T-helper 2 cell (primary cell): ENCODE measurements around the gene SOCS6.
"Not testable (repeated sequence)": the region's sequence is repeated elsewhere in the genome, so short reads cannot be mapped to it uniquely, and the experiment has no call there.

ENCODE experiments used
- DNase-seq, 5 experiments: peaks; one replicate each; pipeline versions ENCODE4 v3.0.0 to v3.0.0-alpha.2; 2012 to 2022
- total RNA-seq, 2 donors: gene quantifications; one replicate each; lab custom pipeline; 2026; lab: John Stamatoyannopoulos, UW

SOCS6 gene, protein sequence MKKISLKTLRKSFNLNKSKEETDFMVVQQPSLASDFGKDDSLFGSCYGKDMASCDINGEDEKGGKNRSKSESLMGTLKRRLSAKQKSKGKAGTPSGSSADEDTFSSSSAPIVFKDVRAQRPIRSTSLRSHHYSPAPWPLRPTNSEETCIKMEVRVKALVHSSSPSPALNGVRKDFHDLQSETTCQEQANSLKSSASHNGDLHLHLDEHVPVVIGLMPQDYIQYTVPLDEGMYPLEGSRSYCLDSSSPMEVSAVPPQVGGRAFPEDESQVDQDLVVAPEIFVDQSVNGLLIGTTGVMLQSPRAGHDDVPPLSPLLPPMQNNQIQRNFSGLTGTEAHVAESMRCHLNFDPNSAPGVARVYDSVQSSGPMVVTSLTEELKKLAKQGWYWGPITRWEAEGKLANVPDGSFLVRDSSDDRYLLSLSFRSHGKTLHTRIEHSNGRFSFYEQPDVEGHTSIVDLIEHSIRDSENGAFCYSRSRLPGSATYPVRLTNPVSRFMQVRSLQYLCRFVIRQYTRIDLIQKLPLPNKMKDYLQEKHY
- total RNA-seq: 2.2 to 3.4 reads per million in 2 donors

- DNase-seq: peak in 1 of 5 experiments; percentile 64
Observed at GRCh38 chr18:70288851-70289328, at the start of gene SOCS6. TSS of gene SOCS6 (plus strand) at chr18:70289045. CDS start at chr18:70324669, 35,624 bp downstream.

DNA sequence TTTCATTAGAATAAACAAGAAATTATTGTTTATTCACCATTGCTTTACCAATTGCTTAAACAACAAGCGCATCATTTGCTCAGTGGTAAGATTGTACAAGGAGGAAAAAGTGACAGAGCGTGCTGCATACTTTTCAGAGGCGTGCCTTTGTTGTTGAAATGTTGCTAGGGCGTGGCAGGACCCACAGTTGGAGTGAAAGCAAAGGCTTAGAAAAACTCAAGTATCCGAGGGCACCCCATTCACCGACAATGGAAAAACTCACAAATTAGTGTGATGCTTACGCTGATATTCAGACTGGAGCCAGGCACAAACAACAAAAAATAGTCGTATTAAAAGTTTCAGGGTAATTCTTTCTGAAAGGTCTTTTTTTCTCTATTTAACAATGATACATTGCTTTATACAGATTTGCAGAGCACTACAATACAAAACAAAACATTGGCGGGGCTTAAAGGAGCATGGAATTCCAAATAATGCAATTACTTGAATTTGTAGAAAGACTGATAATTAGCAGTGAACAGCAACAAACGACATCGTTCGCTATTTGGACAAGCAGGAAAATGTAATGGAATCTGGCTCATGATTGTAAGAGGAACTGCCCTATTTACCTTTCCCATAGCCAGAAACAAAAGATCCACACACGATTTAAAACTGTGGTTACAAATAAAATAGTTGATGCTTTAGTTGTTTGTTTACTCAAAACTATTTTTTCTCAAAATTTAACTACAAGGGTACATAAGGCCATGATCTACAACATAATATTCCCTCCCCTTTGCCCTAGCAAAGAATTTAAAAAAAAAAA lies 45.5 kb upstream of the SOCS6 start:
- no peak for DNase-seq

DNA sequence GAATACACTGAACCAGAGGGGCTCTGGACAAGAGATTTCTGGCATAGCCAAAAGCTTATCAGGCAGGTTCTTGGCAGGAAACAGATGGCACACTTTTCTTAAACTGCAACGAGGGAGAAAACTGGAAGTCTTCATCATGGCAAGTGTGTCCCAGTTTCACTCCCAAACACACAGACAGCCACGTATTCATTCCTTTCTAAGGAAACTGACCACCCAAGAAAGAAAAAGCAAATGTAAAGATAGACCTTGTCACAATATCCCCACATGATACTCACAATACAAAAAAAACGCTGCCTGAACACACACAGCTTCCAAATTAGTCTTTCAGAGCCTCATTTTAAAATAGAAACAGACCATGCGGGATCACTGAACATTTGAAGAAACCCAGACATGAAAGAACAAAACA lies 42.8 kb upstream of the SOCS6 start:
- DNase-seq: no peak

- DNase-seq: no peak
Observed at GRCh38 chr18:70249118-70249517, 39.7 kb upstream of the SOCS6 start.

DNA sequence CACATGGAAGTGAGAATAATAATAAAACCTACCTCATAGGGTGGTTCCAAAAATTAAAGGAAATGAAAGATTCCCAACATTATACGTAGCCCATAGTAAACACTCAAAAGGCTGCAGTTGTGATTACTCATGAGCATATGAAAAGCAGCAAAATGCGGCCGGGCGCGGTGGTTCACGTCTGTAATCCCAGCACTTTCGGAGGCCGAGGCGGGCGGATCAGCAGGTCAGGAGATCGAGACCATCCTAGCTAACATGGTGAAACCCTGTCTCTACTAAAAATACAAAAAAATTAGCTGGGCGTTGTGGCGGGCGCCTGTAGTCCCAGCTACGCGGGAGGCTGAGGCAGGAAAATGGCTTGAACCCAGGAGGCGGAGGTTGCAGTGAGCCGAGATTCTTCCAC lies 39.0 kb upstream of the SOCS6 start:
- not testable (repeated sequence) for DNase-seq

DNA sequence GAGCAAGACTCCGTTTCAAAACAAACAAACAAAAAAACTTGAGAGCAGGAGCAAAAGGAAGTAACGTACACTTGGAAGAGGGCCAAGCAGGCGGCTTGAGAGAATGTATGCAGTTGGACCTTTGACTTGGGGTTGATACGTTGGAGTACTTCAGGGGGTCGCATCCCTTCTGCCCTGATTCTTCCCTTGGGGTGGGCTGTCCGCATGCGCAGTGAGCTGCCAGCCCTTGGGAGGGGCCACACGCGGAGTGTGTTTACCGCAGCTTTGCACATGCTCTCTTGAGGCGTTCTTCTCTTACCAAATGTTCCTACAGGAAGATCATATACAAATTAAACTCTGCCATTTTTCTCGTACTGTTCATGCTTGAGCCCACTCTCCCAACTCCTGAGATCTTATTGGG lies 38.1 kb upstream of the SOCS6 start:
- DNase-seq: no peak

GRCh38 chr18:70256184-70256583 lies 32.7 kb upstream of the SOCS6 start:
- no peak for DNase-seq

GRCh38 chr18:70256994-70257393 lies 31.9 kb upstream of the SOCS6 start:
- no peak for DNase-seq

GRCh38 chr18:70258243-70258642 lies 30.6 kb upstream of the SOCS6 start:
- DNase-seq: no peak

GRCh38 chr18:70260683-70261082 lies 28.2 kb upstream of the SOCS6 start:
- DNase-seq: no peak

DNA sequence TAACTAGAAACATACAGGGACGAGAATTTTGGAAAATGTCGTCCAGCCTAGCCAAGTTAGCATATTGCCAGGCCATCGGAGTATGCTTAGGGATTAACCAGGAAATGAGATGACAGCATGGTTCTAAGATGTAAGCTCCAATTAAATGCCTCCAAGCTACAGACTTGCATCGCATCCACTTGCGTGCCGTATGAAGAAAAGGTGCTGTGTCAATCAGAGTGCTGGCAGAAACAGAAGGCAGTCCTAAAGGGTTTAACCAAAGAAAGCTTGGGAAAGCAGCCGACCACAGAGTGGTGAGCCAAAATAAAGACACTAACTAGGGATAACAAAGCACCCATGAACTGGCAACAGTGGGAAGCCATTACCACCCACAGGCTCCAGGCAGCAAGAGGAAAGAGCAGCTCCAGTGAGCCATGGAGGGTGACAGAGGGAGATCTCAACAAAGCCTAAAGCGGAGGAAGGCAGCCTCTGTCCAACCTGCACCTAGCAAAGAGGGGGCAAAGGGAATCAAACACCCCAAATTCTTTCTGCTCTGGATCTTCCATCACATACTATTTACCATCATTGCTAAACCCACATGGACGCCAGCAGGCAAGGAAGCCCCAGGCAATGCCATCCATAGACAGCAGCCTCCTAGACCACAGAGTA lies 27.6 kb upstream of the SOCS6 start:
- no peak for DNase-seq

GRCh38 chr18:70263336-70263735 lies 25.5 kb upstream of the SOCS6 start:
- no peak for DNase-seq

DNA sequence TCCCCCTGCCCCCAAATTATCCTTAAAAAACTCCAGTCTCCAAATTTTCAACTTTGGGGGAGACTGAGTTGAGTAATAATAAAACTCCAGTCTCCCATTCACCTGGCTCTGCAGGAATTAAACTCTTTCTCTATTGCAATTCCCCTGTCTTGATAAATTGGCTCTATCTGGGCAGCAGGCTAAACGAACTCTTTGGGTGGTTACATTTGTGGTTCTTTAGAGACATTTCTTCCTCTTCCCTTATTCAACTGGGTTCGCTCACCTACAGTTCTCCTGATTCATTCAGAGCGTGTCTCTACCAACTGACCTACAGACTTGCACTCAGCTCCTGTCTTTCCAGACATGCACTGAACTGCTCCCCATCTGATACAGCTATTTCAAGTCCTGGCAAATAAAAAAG lies 17.1 kb upstream of the SOCS6 start:
- DNase-seq: no peak

GRCh38 chr18:70273021-70273420 lies 15.8 kb upstream of the SOCS6 start:
- DNase-seq: no peak

DNA sequence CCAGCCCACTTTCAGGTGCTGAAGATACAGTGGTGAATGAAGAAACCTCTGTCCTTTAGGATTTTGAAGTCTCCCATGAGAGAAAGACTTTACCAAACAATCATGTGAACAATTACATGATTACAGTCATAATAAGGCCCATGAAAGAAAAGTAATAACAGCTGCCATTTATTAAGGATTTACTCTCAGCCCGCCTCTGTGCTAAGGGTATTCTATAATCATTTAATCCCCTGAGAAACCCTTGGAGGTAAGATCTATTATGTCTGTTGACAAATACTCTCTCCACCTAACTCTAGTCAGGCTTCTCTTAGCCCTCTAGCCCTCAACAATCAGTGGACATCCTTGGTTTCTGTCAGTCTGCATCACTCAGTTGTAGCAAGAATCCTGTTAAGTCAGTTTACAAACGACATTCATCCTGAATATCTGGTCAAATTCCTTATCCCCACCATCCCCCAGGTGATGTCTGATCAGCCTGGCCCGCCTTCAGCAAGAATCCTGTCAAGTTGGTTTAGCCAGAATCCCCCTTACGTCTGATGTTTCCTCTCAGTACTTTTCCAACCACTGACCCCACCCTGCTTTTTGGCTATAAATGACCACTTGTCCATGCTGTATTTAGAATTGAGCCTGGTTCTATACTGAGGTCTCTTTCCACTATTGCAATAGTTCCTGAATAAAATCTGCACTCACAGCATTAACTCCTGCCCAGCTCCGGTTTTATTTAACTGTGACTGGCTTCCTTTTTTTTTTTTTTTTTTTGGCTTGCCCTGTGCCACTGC lies 12.2 kb upstream of the SOCS6 start:
- DNase-seq: no peak

GRCh38 chr18:70279470-70279869 lies 9.4 kb upstream of the SOCS6 start:
- no peak for DNase-seq

GRCh38 chr18:70280007-70280925 lies 8.6 kb upstream of the SOCS6 start:
- DNase-seq: no peak

DNA sequence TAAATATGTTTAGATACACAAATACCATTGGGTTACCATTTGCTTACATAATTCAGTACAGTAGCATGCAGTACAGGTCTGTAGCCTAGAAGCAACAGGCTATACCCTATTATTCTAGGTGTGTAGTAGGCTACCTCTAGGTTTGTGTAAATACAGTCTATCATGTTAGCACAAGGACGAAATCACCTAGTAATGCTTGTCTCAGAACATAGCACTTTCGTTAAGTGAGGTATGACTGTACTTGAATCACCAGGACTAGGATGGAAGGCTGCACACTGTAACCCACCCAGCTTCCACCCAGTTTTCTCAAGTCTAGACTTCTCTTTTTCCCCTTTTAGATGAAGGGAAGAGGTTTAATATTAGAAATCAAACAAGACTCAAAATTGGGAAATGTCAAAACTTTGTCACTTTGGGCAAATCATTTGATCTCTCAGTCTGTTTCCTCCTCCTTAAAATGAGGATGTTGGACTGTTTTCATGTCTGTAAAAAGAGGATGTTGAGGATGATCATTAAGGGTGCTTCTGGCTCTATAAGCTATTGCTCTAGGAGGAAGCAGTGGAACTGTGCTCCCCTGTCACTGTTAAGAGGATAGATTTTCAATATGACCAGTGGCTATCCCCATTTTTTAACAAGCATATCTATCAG lies 3.7 kb upstream of the SOCS6 start:
- no peak for DNase-seq

DNA sequence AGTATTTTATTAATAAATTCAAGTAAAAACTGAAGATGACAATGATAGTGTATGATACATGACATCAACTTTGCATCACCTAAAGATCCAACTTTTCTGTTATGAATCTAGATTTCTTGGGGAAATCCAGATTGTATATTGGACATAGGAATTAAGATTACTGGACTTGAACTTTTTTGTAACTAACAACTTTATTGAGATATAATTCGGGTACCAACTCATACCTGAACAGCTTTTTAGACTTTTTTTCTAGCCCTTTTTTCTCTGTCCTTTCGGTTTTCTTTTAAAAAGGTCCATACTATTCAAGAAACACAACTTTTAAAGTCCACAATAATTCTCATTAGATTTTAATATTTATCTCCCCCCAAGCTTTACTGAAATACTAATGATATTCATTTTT lies 1.1 kb upstream of the SOCS6 start:
- no peak for DNase-seq

- DNase-seq: no peak
Observed at GRCh38 chr18:70288171-70288850, 534 bp upstream of the SOCS6 start.
